GM18907 (cell line): Measurements from ENCODE around the gene LDLRAD4.
"Not testable (repeated sequence)": the region's sequence is repeated elsewhere in the genome, so short reads cannot be mapped to it uniquely, and the experiment has no call there.

Experiments used
- ATAC-seq: cut with Tn5 transposase; IDR thresholded peaks from one replicate; pipeline ENCODE4 v1.9.1; 2021; ENCODE audit warnings: mild to moderate bottlenecking, moderate library complexity; ENCODE audit not compliant: unreplicated experiment

The LDLRAD4 gene

DNA sequence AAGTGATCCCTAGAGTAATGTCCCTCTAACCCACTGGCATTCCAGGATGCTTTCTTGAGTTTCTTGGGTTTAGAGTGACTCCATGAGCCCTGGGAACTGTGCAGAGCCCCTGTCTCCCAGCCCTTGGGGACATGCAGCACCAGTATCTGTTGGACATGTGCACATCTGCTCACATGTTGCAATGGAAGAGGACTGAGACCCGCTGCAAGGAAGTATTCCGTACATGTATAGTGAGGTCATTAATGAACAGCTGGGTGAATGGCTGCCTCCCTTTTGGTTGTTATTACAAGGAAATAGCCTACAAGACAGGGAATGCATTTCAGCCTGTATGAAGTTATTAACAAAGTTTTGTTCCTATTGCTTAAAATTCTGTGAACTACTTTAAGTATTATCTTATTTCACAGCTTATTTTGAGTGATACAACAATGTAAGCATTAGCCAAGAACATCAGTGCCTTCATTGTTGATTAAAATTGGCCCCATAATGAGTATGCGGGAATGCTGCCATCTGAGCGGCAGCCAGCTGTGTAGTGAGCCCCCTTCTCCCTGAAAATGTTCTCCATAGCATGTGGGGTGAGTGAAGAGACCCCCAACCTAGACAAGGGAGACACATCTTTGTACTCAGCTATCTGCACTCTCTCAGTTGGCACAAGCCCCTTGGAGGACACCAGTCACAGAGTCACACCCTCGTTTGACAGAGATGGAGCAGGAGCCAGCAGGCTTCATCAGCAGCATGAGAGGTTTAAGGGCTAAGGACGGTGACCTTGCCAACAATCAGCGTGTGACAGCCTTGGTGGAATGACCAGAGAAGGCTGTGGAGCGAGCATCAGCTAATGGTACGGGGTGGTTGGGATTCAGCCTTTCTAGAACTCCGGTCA is 420.4 kb downstream of the LDLRAD4 start:
- no peak for ATAC-seq

- ATAC-seq, result no peak
These were observed 421.8 kb downstream of the LDLRAD4 start for GRCh38 chr18:13640266-13640860.

- ATAC-seq, result no peak
These were observed 423.2 kb downstream of the LDLRAD4 start for GRCh38 chr18:13641551-13642439.

- no peak for ATAC-seq
These were observed 423.9 kb downstream of the LDLRAD4 start for GRCh38 chr18:13642440-13642827.

DNA sequence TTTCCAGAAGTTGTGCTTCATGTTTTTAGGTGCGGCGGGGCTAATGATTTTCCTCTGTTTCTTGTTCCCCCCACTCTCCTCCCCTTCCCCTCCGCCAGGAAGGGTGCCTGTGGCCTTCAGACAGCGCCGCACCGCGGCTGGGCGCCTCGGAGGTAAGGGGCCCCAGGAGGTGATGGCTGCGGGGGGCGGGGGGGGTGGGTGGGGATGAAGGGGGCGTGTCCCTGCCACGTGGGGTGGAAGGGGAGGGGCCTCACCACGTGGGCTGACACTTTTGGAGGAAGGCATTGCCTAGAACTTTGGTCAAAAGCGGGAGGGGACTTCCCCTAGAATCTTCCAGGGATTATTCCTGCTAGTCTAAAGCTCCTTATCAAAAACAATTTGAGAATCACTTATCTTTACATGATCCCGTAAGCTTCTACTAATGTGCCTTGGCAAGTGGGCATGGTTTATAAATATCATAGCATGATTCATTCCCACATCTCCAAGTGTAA is 424.7 kb downstream of the LDLRAD4 start:
- no peak for ATAC-seq

- no peak for ATAC-seq
These were observed 426.5 kb downstream of the LDLRAD4 start for GRCh38 chr18:13645093-13645492.

DNA sequence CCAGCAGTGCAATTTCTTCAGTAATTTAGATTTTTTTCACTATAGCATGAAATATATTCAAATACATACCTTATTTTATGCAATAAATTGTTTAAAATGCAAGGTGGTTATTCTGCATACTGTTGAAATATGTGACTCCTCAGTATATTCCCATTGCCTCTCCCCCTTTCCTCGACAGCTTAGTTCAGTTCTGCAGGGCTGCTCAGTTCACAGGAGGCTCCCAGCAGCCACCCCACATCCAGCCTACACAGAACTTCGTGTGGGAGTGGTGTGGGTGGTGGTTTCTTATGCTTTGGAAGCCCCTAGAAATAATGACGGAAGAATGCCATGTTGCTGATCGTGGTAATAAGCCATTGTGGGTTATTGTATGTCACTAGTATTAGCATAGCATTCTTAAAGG is 428.1 kb downstream of the LDLRAD4 start:
- ATAC-seq, result no peak

DNA sequence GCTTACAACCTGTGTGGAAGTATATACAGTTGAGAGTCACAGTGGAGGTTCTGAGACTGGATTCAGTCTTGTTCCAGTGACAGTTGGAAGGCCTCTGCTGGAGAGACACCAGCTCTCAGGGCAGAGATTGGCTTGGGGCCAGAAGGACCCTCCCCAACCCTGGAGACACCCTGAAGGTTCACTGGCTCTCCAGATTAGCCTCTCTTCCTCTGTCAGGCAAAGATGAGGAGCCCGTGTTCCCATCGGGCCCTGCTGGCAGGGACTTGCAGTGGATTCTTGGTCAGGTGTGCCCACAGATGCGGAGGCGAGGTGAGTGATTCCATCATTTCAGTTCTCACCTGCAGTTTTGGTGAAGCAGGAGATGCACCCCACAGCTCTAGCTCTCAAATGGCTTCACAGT is 429.2 kb downstream of the LDLRAD4 start:
- ATAC-seq, result no peak

DNA sequence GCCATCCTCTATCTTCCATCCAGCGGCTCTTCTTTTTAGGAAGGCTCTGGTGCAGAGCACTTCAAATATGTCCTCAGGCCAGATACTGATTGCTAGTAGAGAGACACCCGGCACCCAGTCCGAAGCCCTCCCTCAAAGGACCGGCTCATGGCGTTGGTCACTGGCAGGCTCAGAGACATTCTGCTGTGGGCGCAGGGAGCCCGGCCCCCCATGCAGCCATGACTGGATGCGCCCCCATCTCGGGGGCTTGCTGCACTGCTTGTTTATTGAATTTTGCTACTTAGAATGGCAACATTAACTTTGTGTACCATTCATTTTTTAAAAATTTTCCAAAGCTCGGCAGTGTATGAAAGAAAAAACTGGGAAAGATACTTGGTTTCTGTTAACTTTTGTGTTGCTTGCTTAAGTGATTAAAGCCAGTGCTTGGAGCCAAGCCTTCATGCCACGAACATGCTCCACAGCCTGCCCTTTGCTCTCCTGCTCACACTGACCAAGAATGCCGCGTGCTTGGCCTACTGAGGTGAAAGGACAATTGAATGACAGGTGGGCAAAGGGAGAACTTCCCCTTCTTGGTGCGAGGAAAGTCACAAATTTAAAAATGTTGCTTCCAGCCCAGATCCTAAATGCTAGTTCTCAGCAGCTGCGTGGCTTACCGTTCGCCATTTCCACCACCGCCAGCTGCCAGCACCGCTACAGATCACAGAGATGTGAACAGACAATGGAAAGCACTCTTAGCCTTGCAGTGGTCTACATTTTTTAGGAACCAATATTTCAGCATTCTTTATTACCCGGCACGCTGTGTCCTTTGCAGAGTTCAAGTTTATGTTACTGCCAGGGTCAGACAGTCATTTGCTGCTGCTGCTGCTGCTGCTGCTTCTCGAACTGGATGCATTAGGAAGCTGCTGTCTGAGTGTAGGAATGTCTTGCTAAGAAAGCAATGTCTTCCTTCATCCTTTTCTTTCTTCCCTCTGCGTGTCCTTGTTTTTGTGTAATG is 431.1 kb downstream of the LDLRAD4 start:
- ATAC-seq, result no peak

- ATAC-seq, result no peak
These were observed 435.3 kb downstream of the LDLRAD4 start for GRCh38 chr18:13653746-13654433.

GRCh38 chr18:13657974-13658373 is 439.4 kb downstream of the LDLRAD4 start:
- no peak for ATAC-seq

DNA sequence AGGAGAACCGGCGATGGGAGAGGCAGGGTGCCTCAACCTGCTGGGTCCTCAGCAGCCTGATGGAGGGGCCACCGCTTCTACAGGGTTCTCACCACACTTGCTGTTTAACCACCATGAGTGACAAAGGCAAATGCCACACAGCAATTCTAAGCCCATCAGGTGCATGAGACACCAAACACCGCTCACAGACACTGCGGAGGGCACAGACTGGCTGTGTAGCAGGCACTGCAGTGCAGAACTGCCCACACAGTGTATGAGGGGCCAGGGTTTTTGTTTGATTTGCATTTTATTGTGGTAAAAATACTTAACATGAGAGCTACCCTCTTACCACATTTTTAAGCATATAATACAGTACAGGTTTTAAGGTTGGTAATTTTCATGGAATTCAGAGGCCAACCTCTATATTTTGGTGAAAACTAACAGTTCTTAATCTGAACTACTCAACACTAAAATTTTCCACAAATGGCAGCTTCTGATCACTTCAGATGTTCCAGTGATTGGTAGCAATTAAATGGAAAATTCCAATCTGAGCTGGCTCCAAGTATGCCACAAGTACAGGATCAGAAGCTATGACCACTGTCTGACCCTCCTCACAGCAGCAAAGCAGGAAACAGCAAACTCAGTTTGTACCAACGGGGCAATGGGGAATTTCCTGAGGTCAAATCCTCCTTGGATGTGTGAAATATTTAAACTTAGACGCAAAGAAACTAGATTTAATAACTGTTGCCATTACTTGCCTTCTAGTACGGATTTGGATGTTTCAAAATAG is 440.1 kb downstream of the LDLRAD4 start:
- ATAC-seq, result no peak

DNA sequence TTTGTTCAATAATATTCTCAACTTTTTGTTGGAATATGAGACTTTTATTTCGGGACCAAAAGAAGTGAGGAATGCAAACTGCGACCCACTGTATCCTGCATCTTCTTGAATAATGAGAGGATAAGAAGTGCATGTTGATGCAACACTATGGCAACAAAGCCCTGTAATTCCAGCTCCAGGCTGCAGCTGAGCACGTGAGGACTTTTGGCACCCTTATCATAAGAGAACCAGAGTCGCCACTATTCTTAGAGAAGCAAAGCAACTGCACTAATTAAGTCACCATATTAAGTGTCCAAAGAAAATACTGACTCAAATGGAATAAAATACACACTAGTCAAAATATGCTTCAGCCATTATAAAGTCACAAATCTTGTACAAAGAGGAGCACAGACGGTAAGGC is 441.9 kb downstream of the LDLRAD4 start:
- ATAC-seq, result no peak

DNA sequence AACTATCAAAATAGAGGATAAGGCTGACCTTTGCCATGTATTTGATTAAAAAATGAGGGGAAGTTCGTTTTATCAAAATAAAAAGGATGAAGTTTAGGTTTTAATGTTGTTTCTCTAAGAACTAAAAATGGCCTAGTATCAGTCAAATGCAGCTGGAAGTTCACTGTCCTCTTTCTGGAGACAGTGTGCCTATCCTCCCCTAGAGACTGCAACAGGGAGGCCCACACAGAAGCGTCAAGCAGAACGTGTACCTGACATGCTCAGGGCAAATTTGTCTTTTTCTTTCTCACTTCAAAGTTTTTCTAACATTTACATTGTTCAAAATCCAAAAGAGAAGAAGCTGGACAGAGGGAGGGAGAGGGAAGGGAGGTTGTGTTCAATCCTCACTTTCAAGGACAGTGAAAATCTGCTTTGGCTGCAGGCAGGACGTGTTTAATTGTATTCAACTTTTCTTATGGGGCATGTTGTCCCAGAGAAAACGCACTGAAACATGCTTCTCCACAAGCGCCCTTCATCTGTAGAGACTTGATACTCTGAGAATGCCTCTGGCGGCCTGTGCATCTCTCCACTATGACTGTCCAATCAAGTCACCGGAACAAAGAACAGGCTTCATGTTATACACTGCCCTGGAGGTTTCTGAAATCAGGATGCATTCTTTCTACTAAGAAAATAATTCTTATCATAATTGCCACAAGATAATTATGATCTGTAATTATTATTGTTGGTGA is 442.7 kb downstream of the LDLRAD4 start:
- ATAC-seq, result no peak

DNA sequence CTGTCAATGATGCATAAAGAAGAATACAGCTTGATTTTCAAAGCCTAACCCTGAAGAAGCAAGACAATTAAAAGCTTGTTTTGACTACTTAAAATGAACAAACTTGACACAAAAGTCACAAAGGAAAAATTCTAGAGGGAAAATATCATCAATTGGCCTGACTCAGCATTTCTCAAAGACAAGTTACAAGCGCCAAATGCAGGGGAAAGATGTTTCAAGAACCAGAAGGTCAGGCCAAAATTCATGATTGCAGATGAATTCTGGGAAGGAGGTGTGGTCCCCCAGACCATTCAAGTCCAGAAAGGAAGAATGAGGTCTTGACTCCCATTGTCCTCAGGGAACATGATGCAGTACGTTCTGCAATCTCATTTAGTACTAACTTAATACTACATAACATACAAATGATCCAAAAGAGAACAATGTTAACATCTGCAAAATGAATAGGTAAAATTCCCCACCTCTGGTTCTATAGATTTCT is 443.3 kb downstream of the LDLRAD4 start:
- ATAC-seq, result no peak

DNA sequence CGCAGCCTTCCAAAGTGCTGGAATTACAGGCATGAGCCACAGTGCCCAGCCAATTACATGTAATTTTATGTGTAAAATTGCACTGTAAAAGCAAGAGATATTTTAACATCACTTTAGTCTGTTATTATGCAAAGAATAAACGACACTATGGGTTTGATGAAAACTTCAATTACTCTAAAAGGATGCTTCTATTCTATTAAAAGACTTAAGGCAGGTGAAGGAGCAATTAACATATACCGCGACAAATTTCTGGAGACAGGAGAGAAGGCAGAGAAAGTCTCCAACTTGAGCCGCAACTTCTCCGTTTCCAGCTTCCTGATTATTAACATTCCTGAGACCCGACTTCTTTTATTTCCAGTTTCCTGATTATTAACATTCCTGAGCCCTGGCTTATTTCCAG is 454.1 kb downstream of the LDLRAD4 start:
- ATAC-seq, result no peak

- no peak for ATAC-seq
These were observed 457.9 kb downstream of the LDLRAD4 start for GRCh38 chr18:13676471-13676870.

- not testable (repeated sequence) for ATAC-seq
These were observed 458.8 kb downstream of the LDLRAD4 start for GRCh38 chr18:13677350-13677749.
